GM10847 (cell line): ENCODE results near the gene SH3YL1.

Experiments used
- POLR2A ChIP-seq: IDR thresholded peaks from 2 replicates; pipeline ENCODE4 v1.6.1; 2011; ENCODE audit not compliant: insufficient read length; ENCODE audit errors: extremely low read depth

SH3YL1 gene

DNA sequence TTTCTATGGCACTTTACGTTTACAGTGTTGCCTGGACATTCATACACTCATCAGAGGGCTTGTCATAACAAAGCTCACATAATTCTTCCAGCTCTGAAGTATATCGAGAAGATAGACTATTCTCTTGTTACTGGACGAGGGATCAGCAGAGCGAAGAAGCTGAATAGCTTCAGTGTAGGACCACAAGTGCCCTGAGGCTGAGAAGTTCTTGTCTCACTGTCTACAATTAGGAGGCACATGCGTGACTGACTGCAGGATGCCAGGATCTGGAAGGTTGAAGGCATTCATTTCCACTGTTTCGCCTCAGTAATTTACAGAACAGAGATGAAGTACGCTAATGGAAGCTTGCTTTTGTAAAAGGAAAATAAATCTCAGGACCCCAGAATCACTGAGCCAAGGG, 9.6 kb downstream of the SH3YL1 start:
- TF ChIP-seq POLR2A: no peak

DNA sequence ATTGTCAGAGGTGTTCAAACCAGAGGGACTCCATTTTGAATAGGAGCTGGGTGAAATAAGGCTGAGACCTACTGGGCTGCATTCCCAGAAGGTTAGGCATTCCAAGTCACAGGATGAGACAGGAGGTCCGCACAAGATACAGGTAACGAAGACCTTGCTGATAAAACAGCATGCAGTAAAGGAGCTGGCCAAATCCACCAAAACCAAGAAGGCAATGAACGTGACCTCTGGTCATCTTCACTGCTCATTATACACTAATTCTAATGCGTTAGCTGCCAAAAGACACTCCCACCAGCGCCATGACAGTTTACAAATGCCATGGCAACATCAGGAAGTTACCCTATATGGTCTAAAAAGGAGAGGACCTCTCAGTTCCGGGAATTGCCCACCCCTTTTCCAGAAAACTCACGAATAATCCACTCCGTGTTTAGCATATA, 10.6 kb downstream of the SH3YL1 start:
- no peak for TF ChIP-seq POLR2A

DNA sequence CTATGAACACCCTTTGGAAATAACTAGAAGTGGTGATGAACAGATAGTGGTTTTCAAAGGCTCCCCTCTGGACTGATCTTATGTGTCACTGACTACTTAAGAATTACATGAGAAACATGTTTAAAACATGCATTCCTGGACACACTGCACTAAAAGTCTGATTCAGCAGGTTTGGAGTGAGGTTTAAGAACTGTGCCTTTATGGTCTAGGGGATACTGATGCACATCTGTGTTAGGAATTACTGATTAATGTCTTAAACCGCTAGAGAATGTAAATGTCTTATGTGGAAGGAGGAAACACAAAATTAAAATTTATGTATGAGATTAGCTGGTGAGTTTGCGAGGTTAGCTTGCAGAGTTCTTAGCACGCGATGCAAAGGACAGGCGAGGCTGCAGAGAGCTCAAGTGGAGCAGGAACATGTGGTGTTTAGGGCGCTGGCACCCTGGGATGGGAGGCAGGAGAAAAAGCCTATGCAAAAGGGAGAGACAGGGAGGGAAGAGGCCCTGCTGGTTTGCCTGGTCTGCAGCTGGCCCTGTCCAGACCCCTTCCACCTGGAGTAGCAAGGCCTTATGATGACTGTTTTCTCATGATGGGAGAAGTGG, 11.7 kb downstream of the SH3YL1 start:
- TF ChIP-seq POLR2A: no peak

DNA sequence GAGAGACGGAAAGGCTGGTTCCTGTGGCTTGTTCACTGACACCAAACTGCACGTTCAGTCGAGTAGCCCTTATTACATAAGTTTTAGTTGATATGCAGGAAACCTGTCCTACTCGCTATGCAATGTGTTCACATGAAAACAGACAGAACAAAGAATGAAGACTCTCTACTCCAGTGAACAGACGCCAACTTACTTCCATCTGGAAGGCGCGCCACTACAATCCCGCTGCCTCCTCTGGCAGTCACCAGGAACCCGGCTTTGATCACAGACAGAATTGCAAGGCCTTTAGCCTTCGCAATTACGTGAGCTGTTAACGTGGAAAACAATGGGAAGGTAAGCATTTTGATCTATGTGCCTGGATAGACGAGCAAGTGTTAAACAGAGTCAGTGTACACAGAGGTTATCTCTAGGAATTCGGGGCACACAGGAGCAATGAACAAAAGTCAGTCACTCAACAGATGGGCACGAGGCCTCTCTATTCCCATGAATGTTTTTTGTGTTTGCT, 14.2 kb downstream of the SH3YL1 start:
- TF ChIP-seq POLR2A: no peak

DNA sequence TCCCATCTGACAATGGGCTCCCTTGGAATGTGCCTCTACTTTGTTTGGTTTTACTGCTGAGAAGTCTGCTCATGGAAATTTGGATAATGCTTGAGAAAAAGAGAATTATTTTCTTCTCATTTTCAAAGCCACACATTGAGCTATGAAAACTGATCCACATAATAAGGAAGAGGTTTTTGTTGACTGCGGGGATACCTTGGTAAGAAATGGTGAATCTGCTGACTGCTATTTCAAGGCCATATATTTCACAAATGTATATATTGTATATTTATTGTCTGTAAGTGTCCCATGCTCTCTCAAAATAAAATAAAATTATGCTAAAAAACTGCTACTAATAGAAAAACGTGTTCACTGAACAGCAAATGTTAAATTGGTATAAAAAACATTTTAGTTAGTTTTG, 15.1 kb downstream of the SH3YL1 start:
- no peak for TF ChIP-seq POLR2A

DNA sequence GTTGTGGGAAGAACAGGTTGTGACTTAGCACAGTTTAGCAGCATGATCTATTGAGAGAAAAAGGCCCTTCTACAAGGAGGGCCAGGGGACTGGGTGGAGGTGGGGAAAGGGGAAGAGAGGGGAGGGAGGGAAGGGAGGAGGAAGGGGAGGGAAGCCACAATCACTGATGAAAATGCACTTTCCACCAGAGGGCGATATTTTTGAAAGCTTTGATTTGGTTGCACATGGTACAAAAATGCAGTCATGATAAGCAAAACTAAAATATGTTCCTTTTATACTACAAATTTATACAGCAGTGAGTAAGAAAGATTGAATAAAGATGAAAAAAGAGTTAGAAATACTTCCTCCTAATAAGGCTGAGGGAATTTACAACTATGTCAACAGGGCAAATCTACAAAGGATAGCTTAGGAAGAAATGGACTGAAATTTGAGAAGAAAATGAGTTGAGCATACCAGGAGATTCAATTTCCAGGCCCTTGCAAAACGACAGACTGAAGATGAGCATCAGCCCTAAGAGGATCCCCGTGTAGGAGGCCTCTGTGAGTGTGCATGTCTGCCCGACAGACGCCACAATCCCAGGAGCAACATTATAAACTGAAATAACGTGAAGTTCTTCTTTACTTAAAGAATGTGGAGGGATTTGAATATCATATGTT, 17.2 kb downstream of the SH3YL1 start:
- TF ChIP-seq POLR2A: no peak

DNA sequence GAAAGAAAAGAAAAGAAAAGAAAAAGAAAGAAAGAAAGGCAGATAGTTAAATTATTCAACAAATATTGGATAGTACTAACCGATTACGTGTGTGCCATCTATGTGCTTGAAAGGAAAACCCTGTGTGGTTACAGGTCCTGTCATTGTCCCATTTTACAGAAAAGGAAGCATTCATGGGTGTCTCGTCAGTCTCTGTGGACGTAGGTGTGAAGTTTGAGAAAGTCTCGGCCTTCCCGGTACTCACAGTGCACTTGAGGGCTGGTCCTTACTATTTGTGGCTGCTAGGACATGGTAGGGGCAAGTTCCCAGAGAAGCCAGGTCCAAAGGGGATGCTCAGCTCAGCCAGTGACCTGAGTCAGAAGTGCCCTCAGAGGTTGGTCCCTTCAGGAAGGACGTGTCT, 19.3 kb downstream of the SH3YL1 start:
- no peak for TF ChIP-seq POLR2A

DNA sequence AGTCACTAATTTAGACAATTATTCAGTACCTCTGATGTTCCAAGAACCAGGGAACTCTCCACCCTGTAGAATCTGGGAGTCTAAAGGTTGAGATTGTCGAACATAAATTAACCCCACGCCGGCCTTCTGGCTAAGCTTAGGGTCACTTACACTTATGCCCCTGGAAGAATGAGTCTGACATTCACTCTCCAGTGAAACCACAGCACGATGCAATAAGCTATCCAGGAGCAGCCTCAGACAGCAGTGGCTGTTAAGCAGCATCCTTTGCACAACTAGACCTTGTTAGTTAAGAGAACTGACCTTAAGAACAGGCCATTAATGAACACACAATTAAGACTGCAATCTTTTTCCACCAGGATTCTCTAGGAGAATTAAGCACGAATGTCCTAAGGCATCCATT, 25.0 kb downstream of the SH3YL1 start:
- TF ChIP-seq POLR2A: no peak

DNA sequence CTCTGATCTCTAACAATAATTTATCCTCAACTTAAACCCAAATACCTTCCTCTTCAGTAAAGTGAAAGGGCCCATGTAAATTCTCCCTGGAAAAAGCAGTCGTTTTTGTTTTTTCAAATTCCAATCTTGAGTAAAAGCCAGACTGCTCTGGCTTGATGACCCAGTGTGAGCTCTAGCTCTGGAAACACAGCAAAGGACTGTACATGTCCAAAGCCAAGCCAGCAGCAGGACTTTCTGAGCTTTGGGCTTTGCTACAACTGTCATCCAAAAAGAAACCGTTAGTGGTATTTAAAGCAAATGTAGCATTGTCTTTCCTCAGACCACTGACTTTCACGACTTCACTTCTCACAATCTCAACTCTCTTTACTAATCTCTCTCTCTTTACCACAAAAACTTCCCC, 25.4 kb downstream of the SH3YL1 start:
- TF ChIP-seq POLR2A: no peak

DNA sequence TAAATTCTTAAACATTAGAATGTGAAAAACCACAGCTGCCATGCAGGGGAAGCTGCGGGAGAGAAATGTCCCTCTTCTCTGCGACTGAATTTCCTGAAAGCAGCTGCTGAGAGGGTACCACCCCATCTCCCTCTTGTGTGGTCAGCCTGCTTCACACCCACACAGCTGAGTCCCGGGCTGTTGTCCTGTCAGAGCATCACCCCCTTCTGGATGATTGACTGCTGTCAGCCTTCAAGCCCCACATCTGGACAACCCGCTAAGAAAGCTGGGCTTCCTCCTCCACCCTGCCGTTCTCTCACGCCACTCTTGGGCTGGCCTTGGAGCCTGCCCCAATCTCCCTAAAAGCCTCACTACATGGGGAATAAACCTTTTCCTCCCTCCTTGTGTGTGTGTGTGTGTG, 26.0 kb downstream of the SH3YL1 start:
- no peak for TF ChIP-seq POLR2A

DNA sequence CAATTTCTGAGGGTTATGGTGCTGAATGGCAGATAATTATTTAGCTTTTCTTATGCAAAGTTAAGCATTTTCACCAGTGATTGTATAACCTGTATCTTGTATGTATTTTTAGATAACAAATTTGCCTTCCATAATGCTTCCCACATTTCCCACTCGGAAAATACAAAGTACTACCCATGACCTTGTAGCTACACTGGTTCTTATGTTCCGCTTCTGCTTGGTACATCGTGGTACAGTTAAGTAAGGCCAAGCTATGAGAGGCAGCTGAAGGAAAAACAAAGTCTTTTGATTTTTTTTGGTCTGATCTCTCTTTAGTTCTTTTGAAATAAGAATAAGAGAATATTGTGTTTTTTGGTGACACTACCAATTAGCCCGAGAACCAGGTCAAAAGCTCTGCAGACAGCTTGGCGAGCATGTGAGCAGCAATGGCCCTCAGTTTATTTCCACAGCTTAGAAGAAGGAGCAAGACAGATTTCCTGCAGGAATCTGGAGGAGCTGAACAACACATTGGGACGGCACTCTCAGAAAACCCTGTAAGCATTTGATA, 26.8 kb downstream of the SH3YL1 start:
- TF ChIP-seq POLR2A: no peak

DNA sequence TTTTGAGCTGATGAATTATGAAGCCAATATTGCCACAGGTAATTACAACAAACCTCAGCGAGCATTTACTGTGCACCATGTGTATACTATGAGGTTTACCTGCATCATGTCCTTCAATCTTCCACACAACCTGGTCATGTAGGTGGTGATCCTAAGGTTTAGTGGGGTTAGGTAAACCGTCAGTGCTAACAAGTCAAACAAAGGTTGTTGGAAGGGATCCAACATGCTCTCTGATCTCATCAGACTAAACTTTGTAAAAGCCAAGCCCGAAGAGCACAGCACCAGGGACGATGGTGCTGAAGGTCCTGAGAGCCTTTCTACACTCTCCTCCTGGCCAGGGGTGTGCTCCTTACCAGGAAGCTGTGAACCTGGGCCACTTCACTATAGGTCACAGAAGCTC, 29.4 kb downstream of the SH3YL1 start:
- no peak for TF ChIP-seq POLR2A

DNA sequence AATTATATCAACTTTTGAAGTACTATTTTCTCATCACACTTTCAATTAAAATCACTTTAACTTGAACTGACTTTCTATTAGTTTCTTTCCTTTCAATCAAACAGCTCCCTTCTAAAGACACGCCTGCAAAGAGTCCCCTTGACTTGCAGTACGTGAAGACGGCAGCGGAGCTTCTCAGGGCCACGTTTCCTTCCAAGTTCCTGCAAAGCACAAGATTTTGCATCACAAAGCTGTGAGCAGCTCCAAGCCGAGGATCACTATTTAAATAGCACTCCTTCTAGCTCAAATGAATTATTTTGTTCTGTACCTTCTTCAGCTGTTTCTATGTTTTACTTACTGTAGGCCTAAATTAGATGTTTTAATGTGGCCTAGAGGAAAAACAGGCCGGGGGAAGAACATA, 30.8 kb downstream of the SH3YL1 start:
- no peak for TF ChIP-seq POLR2A

DNA sequence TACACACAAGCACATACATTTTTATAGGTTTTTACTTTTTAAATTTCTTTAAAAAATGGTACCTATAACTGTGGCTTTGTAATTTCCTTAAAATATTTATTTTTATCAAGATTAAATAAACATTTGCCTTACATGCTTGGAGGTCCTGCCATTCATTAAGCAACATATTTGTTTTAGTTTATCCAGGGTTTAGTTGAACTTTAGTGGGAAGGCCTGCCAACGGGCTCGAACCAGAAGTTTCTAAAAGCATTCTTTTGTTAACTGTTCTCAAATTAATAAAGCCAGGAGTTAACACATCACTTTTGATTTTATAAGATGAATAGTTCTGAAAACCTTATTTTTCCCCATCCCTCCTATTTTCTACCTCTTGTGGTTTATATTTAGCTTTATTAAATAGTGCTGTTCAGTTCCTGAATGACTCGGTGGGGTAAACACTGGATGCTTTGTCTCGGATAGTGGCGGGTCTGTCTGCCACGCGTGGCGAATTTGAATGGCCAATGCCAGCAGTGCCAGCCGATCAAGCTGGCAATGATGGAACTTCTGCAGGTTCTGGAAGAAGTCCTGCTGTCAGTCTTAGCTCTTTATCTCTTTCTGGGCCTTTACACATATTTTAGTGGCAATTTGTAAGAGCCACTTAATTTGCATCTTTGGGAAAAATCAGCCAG, 32.2 kb downstream of the SH3YL1 start:
- TF ChIP-seq POLR2A: no peak

DNA sequence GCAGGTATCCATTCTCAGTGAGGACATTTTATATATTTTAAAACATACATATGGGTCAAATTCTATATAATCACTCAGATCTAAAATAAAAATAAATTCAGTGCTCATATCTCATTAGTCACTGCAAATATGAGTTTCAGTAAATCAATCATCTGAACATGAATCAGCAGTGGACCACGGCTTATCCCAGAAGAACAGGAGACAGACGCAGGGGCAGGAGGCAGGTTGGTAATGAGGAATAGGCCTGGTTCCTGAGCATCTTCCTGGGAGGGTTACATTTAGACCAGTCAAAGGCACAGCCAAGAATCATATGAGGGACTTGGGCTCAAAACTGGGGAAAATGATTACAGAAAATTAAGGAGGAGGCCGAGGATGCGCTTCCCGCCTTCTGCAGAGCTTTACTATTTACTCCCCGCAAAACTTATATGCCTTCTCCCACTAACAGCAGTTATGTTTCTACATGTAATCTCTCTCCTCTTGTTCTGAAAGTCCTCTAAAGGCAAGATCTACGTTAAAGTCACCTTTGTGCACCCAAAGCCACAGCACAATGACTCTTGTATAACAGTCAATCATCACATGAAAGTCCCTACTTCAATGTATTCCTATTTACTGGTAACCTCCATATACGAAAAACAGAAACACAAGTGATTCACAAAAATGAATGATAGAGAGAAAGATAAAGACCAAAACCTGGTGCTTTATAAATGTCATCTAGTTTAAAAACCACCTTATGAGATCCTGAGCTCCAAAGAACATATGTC, 35.1 kb downstream of the SH3YL1 start:
- TF ChIP-seq POLR2A: no peak
